Mucosa of rectum (tissue), 2 donors: ENCODE data around the gene MTG1.
"Not testable (repeated sequence)": the region's sequence is repeated elsewhere in the genome, so short reads cannot be mapped to it uniquely, and the experiment has no call there.

Experiments used
- H3K27ac ChIP-seq, 2 donors: one replicate each; pipeline ENCODE4 v1.7.0; 2013; ENCODE audit warnings: inconsistent platforms in 2 of 2, low read depth in 2 of 2, low read length in 2 of 2
- H3K27me3 ChIP-seq, 2 donors: one replicate each; pipeline ENCODE4 v1.7.0; 2013; ENCODE audit warnings: low read length in 2 of 2; ENCODE audit not compliant: control insufficient read depth in 2 of 2, insufficient read depth in 2 of 2
- H3K36me3 ChIP-seq, 2 donors: one replicate each; pipeline ENCODE4 v1.7.0; 2013; ENCODE audit warnings: low read length in 2 of 2; ENCODE audit not compliant: control insufficient read depth in 2 of 2, insufficient read depth in 2 of 2
- H3K4me1 ChIP-seq, 2 donors: one replicate each; pipeline ENCODE4 v1.7.0; 2013; ENCODE audit warnings: low read length in 2 of 2, mild to moderate bottlenecking in 1 of 2; ENCODE audit not compliant: control insufficient read depth in 2 of 2, insufficient read depth in 2 of 2
- H3K4me3 ChIP-seq, 2 donors: one replicate each; pipeline ENCODE4 v1.7.0; 2013; ENCODE audit warnings: low read length in 2 of 2
- H3K9ac ChIP-seq, 2 donors: one replicate each; pipeline ENCODE4 v1.7.0; 2013; ENCODE audit warnings: low read length in 2 of 2, low read depth in 1 of 2, mild to moderate bottlenecking in 1 of 2
- H3K9me3 ChIP-seq, 2 donors: one replicate each; pipeline ENCODE4 v1.7.0; 2013; ENCODE audit warnings: low read length in 2 of 2; ENCODE audit not compliant: control insufficient read depth in 2 of 2
- donor health status: healthy.
- donor health status: Normal muscosa, but diverticular disease.

MTG1 gene

DNA sequence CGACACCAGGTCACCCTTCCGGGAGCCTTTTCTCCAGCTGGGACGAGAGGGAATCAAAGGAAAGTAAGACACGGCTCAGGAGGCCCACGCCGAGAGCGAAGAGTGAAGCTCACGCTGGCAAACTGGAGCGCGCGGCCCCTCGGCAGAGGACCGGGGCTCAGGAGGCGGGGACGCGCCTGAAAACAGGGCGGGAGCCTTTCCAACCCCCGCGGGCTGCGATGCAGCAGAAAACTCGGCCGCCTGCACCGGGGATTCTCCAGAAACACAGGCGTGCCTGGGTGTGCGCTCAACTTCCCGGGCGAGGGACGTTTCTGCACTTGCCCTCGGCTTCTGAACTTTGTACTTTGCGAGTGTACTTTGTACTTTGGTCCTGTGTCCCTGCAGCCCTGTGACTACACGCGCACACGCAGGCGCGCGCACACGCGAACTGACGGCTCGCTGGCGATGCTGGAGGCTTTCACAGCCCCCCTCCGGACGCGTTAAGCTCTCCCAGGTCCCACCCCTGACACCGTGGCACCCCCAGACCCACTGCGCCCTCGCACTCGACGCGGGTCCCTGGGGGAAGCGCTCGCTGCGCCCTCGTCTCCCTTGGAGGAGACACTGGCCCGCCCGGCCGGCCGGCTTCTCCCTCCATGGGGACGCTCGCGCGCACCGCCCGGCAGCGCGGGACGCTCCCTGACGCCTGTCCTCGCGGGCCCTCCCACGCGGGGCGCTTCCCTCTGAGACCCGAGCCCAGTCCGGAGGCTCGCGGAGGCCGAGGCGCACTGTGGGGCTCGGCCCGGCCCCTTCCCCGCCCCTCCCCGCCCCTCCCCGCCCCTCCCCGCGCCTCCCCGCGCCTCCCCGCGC is 15.5 kb upstream of the MTG1 start:
- H3K4me3 ChIP-seq, result peak overlapping the region; percentile 74 to 82
- peak overlapping the region; percentile 70 to 80 for H3K9ac ChIP-seq
- H3K4me1 ChIP-seq, result peaks cover 20 to 22% of the 10 kb centered on the region in 2 donors
- peak overlapping the region; percentile 76 to 86 for H3K27ac ChIP-seq
- no peaks in the 10 kb centered on the region for H3K9me3 ChIP-seq
- H3K27me3 ChIP-seq, result no peaks in the 10 kb centered on the region
- H3K36me3 ChIP-seq, result peaks cover 0 to 2% of the 10 kb centered on the region in 2 donors

DNA sequence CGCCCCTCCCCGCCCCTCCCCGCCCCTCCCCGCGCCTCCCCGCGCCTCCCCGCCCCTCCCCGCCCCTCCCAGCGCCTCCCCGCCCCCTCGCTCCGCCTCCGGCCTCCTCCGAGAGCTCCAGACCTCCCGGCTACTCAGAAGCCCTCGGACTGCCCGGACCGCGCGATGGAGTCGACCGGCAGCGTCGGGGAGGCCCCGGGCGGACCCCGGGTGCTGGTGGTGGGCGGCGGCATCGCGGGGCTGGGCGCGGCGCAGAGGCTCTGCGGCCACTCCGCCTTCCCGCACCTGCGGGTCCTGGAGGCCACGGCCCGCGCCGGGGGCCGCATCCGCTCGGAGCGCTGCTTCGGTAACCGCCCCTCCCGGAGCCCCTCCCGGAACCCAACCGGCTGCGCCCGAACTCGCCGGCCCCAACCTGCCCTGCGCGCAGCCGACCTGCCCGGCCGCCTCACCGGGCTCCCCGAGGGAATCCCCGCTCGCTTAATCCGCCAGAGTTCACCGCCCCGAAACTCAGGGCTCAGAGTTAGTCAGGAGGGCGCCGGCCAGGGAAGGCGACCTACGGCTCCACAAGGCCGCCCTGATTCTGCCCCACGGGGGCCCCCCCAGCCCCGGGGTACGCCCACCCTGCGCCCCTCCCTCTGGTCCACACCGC is 14.7 kb upstream of the MTG1 start, which contains the start of gene PAOX:
TSS of gene PAOX (plus strand) at position 111 of the 649 bp plus-strand sequence. CDS start at position 166, 55 bp downstream.
- peak within 1 kb of the TSS; percentile 74 to 82 for H3K4me3 ChIP-seq
- no peaks in the 10 kb centered on the region for H3K27me3 ChIP-seq
- peak within 1 kb of the TSS; percentile 70 to 80 for H3K9ac ChIP-seq
- no peaks in the 10 kb centered on the region for H3K9me3 ChIP-seq
- H3K4me1 ChIP-seq, result peaks cover 15 to 17% of the 10 kb centered on the region in 2 donors
- peak within 1 kb of the TSS; percentile 76 to 86 for H3K27ac ChIP-seq
- H3K36me3 ChIP-seq, result peaks cover 0 to 6% of the 10 kb centered on the region in 2 donors

DNA sequence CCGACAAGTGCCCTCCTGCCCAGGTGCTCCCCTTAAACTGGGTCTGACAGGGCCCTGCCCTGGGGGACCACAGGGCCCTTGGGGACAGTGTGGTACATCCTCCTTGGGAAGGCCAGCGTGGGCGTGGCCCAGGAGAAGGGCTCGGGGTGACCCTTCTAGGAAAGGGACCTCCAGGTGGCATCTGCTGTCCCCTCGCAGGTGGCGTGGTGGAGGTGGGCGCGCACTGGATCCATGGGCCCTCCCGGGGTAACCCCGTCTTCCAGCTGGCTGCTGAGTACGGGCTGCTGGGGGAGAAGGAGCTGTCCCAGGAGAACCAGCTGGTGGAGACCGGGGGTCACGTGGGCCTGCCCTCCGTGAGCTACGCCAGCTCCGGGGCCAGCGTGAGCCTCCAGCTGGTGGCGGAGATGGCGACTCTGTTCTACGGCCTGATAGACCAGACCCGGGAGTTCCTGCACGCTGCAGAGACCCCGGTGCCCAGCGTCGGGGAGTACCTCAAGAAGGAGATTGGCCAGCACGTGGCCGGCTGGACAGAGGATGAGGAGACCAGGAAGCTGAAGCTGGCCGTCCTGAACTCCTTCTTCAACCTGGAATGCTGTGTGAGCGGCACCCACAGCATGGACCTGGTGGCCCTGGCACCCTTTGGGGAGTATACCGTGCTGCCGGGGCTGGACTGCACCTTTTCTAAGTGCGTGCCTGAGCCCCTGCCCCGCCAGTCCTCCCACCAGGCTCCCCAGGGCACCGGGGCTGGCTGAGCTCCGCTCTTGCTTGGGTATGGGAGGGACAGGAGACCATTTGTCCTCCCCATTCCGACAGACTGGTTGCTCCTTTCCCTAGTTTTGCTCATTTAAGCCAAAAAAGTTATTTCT is 13.9 kb upstream of the MTG1 start:
- Histone ChIP-seq H3K27ac (peak overlapping the region in 1 of 2 donors; percentile 52), H3K9ac (peak overlapping the region in 1 of 2 donors; percentile 72), H3K36me3 (peaks cover 3 to 6% of the 10 kb centered on the region in 2 donors), H3K9me3 (no peaks in the 10 kb centered on the region), H3K27me3 (no peaks in the 10 kb centered on the region), H3K4me1 (peaks cover 13 to 14% of the 10 kb centered on the region in 2 donors), H3K4me3 (peak overlapping the region; percentile 65 to 74)

DNA sequence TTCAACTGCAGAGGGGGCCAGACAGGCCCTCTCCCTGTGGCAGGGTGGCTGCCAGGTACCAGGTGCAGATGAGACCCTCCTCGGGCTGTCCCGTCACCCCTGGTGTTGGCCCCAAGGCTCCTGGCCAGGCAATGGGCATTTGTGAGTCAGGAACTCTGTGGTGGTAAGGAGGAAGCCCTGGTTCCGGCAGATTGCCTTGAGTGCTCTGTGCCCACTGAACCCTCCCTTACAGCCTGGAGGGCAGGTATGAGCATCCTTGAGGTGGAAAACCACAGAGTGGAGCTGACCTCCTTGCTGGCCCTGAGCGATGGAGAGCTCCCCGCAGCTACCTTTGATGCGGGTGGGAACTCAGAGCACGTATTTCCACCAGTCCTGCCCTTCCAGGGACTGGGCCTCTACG is 12.9 kb upstream of the MTG1 start:
- Histone ChIP-seq H3K4me1 (peaks cover 13 to 14% of the 10 kb centered on the region in 2 donors), H3K27me3 (no peaks in the 10 kb centered on the region), H3K9me3 (no peaks in the 10 kb centered on the region), H3K36me3 (peaks cover 3 to 6% of the 10 kb centered on the region in 2 donors), H3K27ac (no peak overlapping the region), H3K4me3 (no peak overlapping the region), H3K9ac (no peak overlapping the region)

DNA sequence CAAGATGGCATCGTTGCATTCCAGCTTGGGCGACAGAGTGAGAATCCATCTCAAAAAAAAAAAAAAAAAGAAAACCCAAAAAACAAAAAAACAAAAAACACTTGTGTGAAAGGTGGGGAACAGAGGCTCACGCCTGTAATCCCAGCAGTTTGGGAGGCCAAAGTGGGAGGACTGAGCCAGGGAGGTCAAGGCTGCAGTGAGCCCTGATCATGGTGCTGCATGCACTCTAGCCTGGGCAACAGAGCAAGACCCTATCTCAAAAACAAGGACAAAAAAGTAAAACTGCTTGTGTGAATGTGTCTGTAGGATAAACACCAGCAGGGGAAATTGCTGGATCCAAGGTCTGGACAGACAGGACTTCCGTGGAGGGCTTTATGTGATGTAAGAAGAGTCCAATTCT is 10.4 kb upstream of the MTG1 start:
- no peaks in the 10 kb centered on the region for H3K27me3 ChIP-seq
- no peak overlapping the region for H3K4me3 ChIP-seq
- peaks cover 3 to 6% of the 10 kb centered on the region in 2 donors for H3K36me3 ChIP-seq
- no peak overlapping the region for H3K9ac ChIP-seq
- H3K4me1 ChIP-seq, result peaks cover 5% of the 10 kb centered on the region in 2 donors
- no peak overlapping the region for H3K27ac ChIP-seq
- no peaks in the 10 kb centered on the region for H3K9me3 ChIP-seq

DNA sequence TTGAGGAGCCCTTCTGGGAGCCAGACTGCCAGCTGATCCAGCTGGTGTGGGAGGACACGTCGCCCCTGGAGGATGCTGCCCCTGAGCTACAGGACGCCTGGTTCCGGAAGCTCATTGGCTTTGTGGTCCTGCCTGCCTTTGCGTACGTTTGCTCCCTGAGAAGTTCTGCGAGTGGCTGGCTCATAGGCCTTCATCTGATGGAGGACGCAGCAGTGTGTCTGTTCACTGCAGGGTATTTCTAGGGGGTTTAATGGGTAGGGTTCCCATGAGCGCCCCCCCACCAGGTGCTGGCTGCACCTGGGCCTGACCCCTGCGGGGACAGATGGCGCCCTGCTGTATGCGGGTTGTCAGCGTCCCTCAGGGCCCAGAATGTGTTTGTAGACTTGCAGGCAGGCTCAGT is 9.9 kb upstream of the MTG1 start:
- no peaks in the 10 kb centered on the region for H3K9me3 ChIP-seq
- H3K36me3 ChIP-seq, result peaks cover 3 to 8% of the 10 kb centered on the region in 2 donors
- no peak overlapping the region for H3K9ac ChIP-seq
- H3K4me1 ChIP-seq, result peaks cover 5% of the 10 kb centered on the region in 2 donors
- H3K27me3 ChIP-seq, result no peaks in the 10 kb centered on the region
- H3K27ac ChIP-seq, result no peak overlapping the region
- no peak overlapping the region for H3K4me3 ChIP-seq

DNA sequence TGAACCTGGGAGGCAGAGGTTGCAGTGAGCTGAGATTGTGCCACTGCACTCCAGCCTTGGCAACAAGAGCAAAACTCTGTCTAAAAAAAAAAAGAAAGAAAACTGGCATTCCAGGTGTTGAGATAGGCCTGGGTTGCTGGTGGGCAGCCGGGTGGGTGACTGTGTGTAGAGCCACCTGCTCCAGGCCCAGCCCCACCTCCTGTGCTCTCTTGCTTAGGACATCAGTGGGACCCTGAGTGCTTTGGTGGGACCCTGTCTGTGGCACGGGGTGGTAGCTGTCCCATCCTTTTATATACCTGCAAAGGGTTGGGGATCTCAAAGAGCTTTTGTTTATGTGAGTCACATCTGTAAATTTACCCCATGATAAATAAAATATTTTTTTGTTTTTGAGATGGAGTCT is 8.7 kb upstream of the MTG1 start:
- no peak overlapping the region for H3K9ac ChIP-seq
- no peaks in the 10 kb centered on the region for H3K27me3 ChIP-seq
- no peak overlapping the region for H3K27ac ChIP-seq
- peaks cover 3 to 9% of the 10 kb centered on the region in 2 donors for H3K36me3 ChIP-seq
- H3K4me1 ChIP-seq, result peaks cover 0 to 1% of the 10 kb centered on the region in 2 donors
- H3K9me3 ChIP-seq, result no peaks in the 10 kb centered on the region
- H3K4me3 ChIP-seq, result no peak overlapping the region

DNA sequence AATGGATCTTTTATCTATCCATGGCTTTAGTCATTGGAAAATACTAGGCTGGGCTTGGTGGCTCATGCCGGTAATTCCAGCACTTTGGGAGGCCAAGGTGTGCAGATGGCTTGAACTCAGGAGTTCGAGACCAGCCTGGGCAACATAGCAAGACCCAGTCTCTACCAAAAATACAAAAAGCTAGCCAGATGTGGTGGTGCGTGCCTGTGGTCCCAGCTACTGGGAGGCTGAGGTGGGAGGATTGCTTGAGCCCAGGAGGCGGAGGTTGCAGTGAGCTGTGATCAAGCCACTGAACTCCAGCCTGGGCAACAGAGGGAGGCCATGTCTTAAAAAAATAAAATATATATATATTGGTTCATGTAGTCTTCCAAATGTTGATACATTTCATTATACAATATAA is 7.0 kb upstream of the MTG1 start:
- H3K36me3 ChIP-seq, result peaks cover 3 to 11% of the 10 kb centered on the region in 2 donors
- not testable (repeated sequence) for H3K4me1 ChIP-seq, H3K9me3 ChIP-seq, H3K27me3 ChIP-seq, H3K9ac ChIP-seq, H3K27ac ChIP-seq, H3K4me3 ChIP-seq

DNA sequence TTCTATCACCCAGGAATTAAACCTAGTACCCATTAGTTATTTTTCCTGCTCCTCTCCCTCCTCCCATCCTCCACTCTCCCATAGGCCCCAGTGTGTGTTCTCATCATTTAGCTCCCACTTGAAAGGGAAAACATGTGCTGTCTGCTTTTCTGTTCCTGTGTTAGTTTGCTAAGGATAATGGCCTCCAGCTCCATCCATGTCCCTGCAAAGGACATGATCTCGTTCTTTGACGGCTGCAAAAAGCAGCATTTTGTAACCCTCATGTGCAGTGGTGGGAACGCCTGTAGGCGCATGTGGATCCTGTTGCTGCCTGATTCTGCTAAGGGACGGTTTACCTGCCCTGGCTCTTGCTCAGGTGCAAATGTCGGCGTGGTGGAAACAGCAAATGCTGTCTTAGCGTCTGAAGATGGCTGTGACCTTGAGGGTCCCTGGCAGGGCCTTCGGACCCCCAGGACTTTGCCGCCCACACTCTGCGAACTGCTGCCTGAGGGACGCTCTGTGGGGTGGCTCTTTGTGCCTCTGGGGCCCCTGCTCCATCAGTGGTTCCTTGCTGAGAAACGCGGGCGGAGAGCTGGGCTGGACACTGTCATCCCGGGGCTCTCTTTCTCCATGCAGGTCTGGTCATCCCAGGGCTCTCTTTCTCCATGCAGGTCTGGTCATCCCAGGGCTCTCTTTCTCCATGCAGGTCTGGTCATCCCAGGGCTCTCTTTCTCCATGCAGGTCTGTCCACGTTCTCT is 5.6 kb upstream of the MTG1 start:
- H3K4me3 ChIP-seq, result peak overlapping the region in 1 of 2 donors; percentile 65
- peak overlapping the region in 1 of 2 donors; percentile 12 for H3K9ac ChIP-seq
- H3K27me3 ChIP-seq, result no peaks in the 10 kb centered on the region
- peaks cover under 1 to 7% of the 10 kb centered on the region in 2 donors for H3K4me1 ChIP-seq
- H3K36me3 ChIP-seq, result peaks cover 3 to 8% of the 10 kb centered on the region in 2 donors
- no peaks in the 10 kb centered on the region for H3K9me3 ChIP-seq
- H3K27ac ChIP-seq, result peak overlapping the region; percentile 42 to 69
